K562 (cell line): ENCODE measurements around the gene UBE2G2. TPM values are rescaled to one million over a fixed set of nuclear protein-coding genes. Genes with fewer than 3 reads are reported as not detected.

Experiments used
- ATAC-seq: fragments of 200-7000 bp; cut with Tn5 transposase; 3 replicates; pipeline ENCODE4 v1.9.1; 2020; ENCODE audit warnings: moderate library complexity
- BruUV-seq: library from RNA; stranded (reverse); fragments of 400-500 nt; replicated peaks from 2 replicates; lab custom pipeline; 2021; lab: Mats Ljungman, UMichigan
- CTCF ChIA-PET: fragments of 300-600 bp; formaldehyde crosslinking; extraction: SDS; loops from one replicate; lab custom pipeline; 2021; ENCODE audit warnings: low intra/inter-chr PET ratio; lab: Yijun Ruan, JAX
- POLR2A ChIA-PET: fragments of 300-600, 350-650 bp; sonication (Branson Sonifier 250); formaldehyde crosslinking; extraction: SDS; loops from one replicate; lab custom pipeline; 2021; ENCODE audit warnings: antibody characterized with exemption, inconsistent platforms; lab: Yijun Ruan, JAX
- DNase-seq, 4 experiments: peaks; one replicate each; pipeline versions ENCODE4 v3.0.0 to v3.0.0-alpha.2; 2011 to 2018; ENCODE audit warnings: low spot score in 3 of 4, mixed read lengths in 3 of 4; ENCODE audit errors: extremely low read depth in 1 of 4
- FAIRE-seq: peaks from 2 replicates; lab custom pipeline; 2011; peaks lifted over from hg19 to GRCh38; lab: Jason Lieb, UNC
- H2AFZ ChIP-seq: 2 replicates; pipeline ENCODE4 v1.6.0; 2011; ENCODE audit warnings: low read depth, low read length, control low read depth, inconsistent platforms
- H3K27ac ChIP-seq: fragments of 200-600 bp; 3 replicates; pipeline ENCODE4 v1.8.0; 2011; ENCODE audit warnings: low read depth, mild to moderate bottlenecking, control low read depth, inconsistent platforms, low read length, moderate library complexity, mixed read lengths; ENCODE audit errors: extremely low read depth
- H3K27me3 ChIP-seq, 2 experiments: fragments of 300-600 bp in 1 of 2; 2 replicates in 1 of 2; 3 replicates in 1 of 2; pipeline versions ENCODE4 v1.6.0 to v1.8.0; 2011; ENCODE audit warnings: inconsistent platforms in 2 of 2, low read length in 2 of 2, mild to moderate bottlenecking in 1 of 2, mixed read lengths in 1 of 2, moderate library complexity in 1 of 2; ENCODE audit not compliant: control insufficient read depth in 2 of 2, insufficient read depth in 2 of 2
- H3K36me3 ChIP-seq: fragments of 300-600 bp; 3 replicates; pipeline ENCODE4 v1.8.0; 2011; ENCODE audit warnings: mild to moderate bottlenecking, low read length, inconsistent platforms; ENCODE audit not compliant: control insufficient read depth, insufficient read depth
- H3K4me1 ChIP-seq, 2 experiments: fragments of 200-600 bp in 1 of 2; replicated peaks in 1 of 2; 2 replicates in 1 of 2; 3 replicates in 1 of 2; pipeline versions ENCODE4 v1.5.1 to v1.8.0; 2011; ENCODE audit warnings: inconsistent platforms in 2 of 2, low read length in 2 of 2, mild to moderate bottlenecking in 1 of 2, mixed read lengths in 1 of 2, moderate library complexity in 1 of 2; ENCODE audit not compliant: control insufficient read depth in 2 of 2, insufficient read depth in 2 of 2
- H3K4me2 ChIP-seq: 2 replicates; pipeline ENCODE4 v1.6.1; 2011; ENCODE audit warnings: low read length, control low read depth, inconsistent platforms, mixed read lengths; ENCODE audit not compliant: insufficient read depth
- H3K4me3 ChIP-seq: fragments of 200-600 bp; sonication (generic), shearing (Covaris generic); 2 replicates; pipeline ENCODE4 v1.5.1; 2016; ENCODE audit warnings: control low read depth, inconsistent platforms
- H3K79me2 ChIP-seq: fragments of 200-600 bp; 3 replicates; pipeline ENCODE4 v1.8.0; 2011; ENCODE audit warnings: low read length, inconsistent platforms; ENCODE audit not compliant: control insufficient read depth, insufficient read depth
- H3K9ac ChIP-seq, 2 experiments: 2 replicates each; pipeline versions ENCODE4 v1.6.0 to v1.6.1; 2011; ENCODE audit warnings: low read depth in 2 of 2, low read length in 2 of 2, control low read depth in 1 of 2, inconsistent platforms in 1 of 2, mild to moderate bottlenecking in 1 of 2, mixed read lengths in 1 of 2; ENCODE audit not compliant: insufficient read depth in 1 of 2
- H3K9me1 ChIP-seq: one replicate; pipeline ENCODE4 v1.6.0; 2011; ENCODE audit warnings: inconsistent platforms, mild to moderate bottlenecking, low read length, moderate library complexity; ENCODE audit not compliant: control insufficient read depth, insufficient read depth
- H3K9me3 ChIP-seq: replicated peaks from 2 replicates; pipeline ENCODE4 v1.5.1; 2011; ENCODE audit warnings: low read depth, low read length, inconsistent platforms; ENCODE audit not compliant: control insufficient read depth, insufficient read depth
- H4K20me1 ChIP-seq: replicated peaks from 2 replicates; pipeline ENCODE4 v1.6.1; 2011; ENCODE audit warnings: low read length, inconsistent platforms, mixed read lengths; ENCODE audit not compliant: control insufficient read depth, insufficient read depth
- ARID1B ChIP-seq: fragments of 450-650 bp; IDR thresholded peaks from 2 replicates; pipeline ENCODE4 v1.6.1; 2016; ENCODE audit warnings: antibody characterized with exemption, mild to moderate bottlenecking, inconsistent platforms
- ARNT ChIP-seq, 2 experiments: fragments of 450-650 bp; IDR thresholded peaks; 2 replicates each; pipeline ENCODE4 v1.6.1; 2016; ENCODE audit warnings: mild to moderate bottlenecking in 1 of 2
- ATF3 ChIP-seq, 2 experiments: fragments of 450-650 bp in 1 of 2; sonication (generic) in 1 of 2; formaldehyde crosslinking in 1 of 2; IDR thresholded peaks in 1 of 2; conservative IDR thresholded peaks in 1 of 2; 2 replicates each; pipeline versions ENCODE4 v1.6.1 to v1.8.1; 2016 to 2023; ENCODE audit warnings: mild to moderate bottlenecking in 2 of 2, moderate library complexity in 2 of 2, inconsistent platforms in 1 of 2, missing genetic modification reagents in 1 of 2
- ERF ChIP-seq: fragments of 450-650 bp; formaldehyde crosslinking; IDR thresholded peaks from 2 replicates; pipeline ENCODE4 v1.4.0; 2020; ENCODE audit warnings: mild to moderate bottlenecking, mixed read lengths
- GATAD2B ChIP-seq: fragments of 450-650 bp; IDR thresholded peaks from 2 replicates; pipeline ENCODE4 v1.6.1; 2017; ENCODE audit warnings: mild to moderate bottlenecking, borderline replicate concordance
- MTA3 ChIP-seq: fragments of 450-650 bp; formaldehyde crosslinking; IDR thresholded peaks from 2 replicates; pipeline ENCODE4 v1.6.1; 2017; ENCODE audit warnings: mild to moderate bottlenecking, borderline replicate concordance
- PRDM10 ChIP-seq: fragments of 450-650 bp; IDR thresholded peaks from 2 replicates; pipeline ENCODE4 v1.6.1; 2018; ENCODE audit not compliant: partially characterized antibody
- TAL1 ChIP-seq: fragments of 450-650 bp; IDR thresholded peaks from 2 replicates; pipeline ENCODE4 v1.6.1; 2016; ENCODE audit warnings: mild to moderate bottlenecking
- ZBTB33 ChIP-seq: sonication (generic); formaldehyde crosslinking; IDR thresholded peaks from 2 replicates; pipeline ENCODE4 v1.8.1; 2023; ENCODE audit warnings: mild to moderate bottlenecking, missing genetic modification reagents
- ZFX ChIP-seq: sonication (generic); formaldehyde crosslinking; IDR thresholded peaks from 2 replicates; pipeline ENCODE4 v1.8.0; 2022; ENCODE audit warnings: mild to moderate bottlenecking, missing genetic modification reagents, moderate library complexity
- ZNF695 ChIP-seq: fragments of 450-650 bp; formaldehyde crosslinking; IDR thresholded peaks from 2 replicates; pipeline ENCODE4 v1.4.0; 2020; ENCODE audit warnings: mild to moderate bottlenecking, moderate library complexity
- WGBS: fragments of 100-300 bp; shearing (Covaris generic); methylation state at CpG from one replicate; pipeline ENCODE4 v1.1.6; 2016; ENCODE audit warnings: low coverage, mixed read lengths; ENCODE audit not compliant: insufficient coverage; ENCODE audit errors: missing lambda C conversion rate; 5-methylcytosine and 5-hydroxymethylcytosine counted together
- in situ Hi-C: fragments of 300-500 bp; cut with MboI; formaldehyde crosslinking; loops from 4 replicates; pipeline ENCODE4 v1.15.0; 2018; ENCODE audit warnings: inconsistent platforms, mixed read lengths
- intact Hi-C: fragments of 100-400 bp; cut with micrococcal nuclease; formaldehyde crosslinking; loops from 2 replicates; pipeline ENCODE4 v1.14.2; 2022
- polyA plus RNA-seq, 8 experiments: library from polyadenylated mRNA; depleted of rRNA in 4 of 8; stranded (reverse) in 5 of 8; unstranded in 3 of 8; fragments of >200 nt; fragmentation: Nextera tagmentation in 2 of 8; fragmentation: Illumina TruSeq in 1 of 8; extraction: Ambion mirVana in 2 of 8; extraction: Trizol in 1 of 8; gene quantifications; 2 replicates each; pipeline versions ENCODE4 v1.2.1 to v1.2.3, GENCODE V29; 2011 to 2014; ENCODE audit warnings: inconsistent platforms in 1 of 8, missing spikeins in 1 of 8
- total RNA-seq, 7 experiments: library from RNA; depleted of rRNA in 6 of 7; stranded (reverse); fragments of >200 nt in 6 of 7; fragmentation: Illumina TruSeq in 2 of 7; extraction: Trizol in 2 of 7; gene quantifications; 2 replicates each; pipeline versions ENCODE4 v1.2.1 to v1.2.3, GENCODE V29; 2011 to 2021; ENCODE audit warnings: low replicate concordance in 1 of 7

The UBE2G2 gene
- total and polyA plus RNA-seq, 9 of the 15 experiments (the other 6 are each of a cell fraction or from before 2014, with no cell fraction given) = 47.5 to 225 (median 140) TPM

- no peak for TF ChIP-seq ERF (CRISPR knock-in tag)
- 0 out of 2 replicates have a peak, but pooled peaks have one; percentile 44 for TF ChIP-seq ZNF695 (CRISPR knock-in tag)
- TF ChIP-seq, all 486 proteins: peak for 39
Measured at GRCh38 chr21:44846485-44847260, 45.1 kb upstream of the UBE2G2 start (continued).

GRCh38 chr21:44846224-44846484 lies 44.5 kb upstream of the UBE2G2 start:
- Histone ChIP-seq H3K9ac (peak overlapping the region; percentile 25 to 85; a peak in 2 of 4 replicates), H3K4me3 (peak overlapping the region; percentile 32), H2AFZ (peak overlapping the region; percentile 67), H3K36me3 (peaks cover 25% of the 10 kb centered on the region), H3K9me1 (no peaks in the 10 kb centered on the region), H4K20me1 (no peaks in the 10 kb centered on the region), H3K27ac (no peak overlapping the region), H3K79me2 (no peaks in the 10 kb centered on the region), H3K27me3 (peaks cover 8 to 20% of the 10 kb centered on the region in 2 experiments; a peak in 3 of 5 replicates), H3K4me1 (peaks cover 15 to 45% of the 10 kb centered on the region in 2 experiments), H3K4me2 (peak overlapping the region; percentile 59), H3K9me3 (no peaks in the 10 kb centered on the region)
- ChIA-PET POLR2A (interaction anchor here (1.0 to 1.4 kb wide), 3 partner anchors 8 to 38 kb away, joined by 3 to 6 read pairs (median 4); no protein-coding TSS in a partner anchor), CTCF (interaction anchor here (0.8 kb wide), 1 partner anchor 46 kb away, joined by 3 read pairs; no protein-coding TSS in a partner anchor)
- in situ Hi-C loops = no loop called here
- intact Hi-C loops = loop anchor here (5.0 kb wide), 1 partner anchor 44 kb away; the partner anchor contains the start of gene UBE2G2
- BruUV-seq = TSS peak; percentile 69
- FAIRE-seq (no peak), ATAC-seq (no peak), DNase-seq (no peak)
- 19% methylated on average over 1 of the region's 1 CpG for whole genome bisulfite sequencing
- TF ChIP-seq GATAD2B = no peak
- 0 out of 2 replicates have a peak, but pooled peaks have one; percentile 13 for TF ChIP-seq MTA3
- TF ChIP-seq ARNT (IDR thresholded peaks at IDR 0.05) = no peak
- no peak for TF ChIP-seq ATF3 (IDR thresholded peaks at IDR 0.05)
- TF ChIP-seq ATF3 (CRISPR knock-in tag; conservative IDR thresholded peaks at IDR 0.05) = 0 out of 2 replicates have a peak, but pooled peaks have one; percentile 40
- TF ChIP-seq ZFX (CRISPR knock-in tag) = peak; percentile 36; the same call in 1 of the 2 replicates
- TF ChIP-seq ZBTB33 (CRISPR knock-in tag) = 0 out of 2 replicates have a peak, but pooled peaks have one; percentile 18
- peak; percentile 7 for TF ChIP-seq PRDM10
- 0 out of 2 replicates have a peak, but pooled peaks have one; percentile 0 for TF ChIP-seq TAL1
- 0 out of 2 replicates have a peak, but pooled peaks have one; percentile 5 for TF ChIP-seq ARID1B
